Fibroblast of pulmonary artery (primary cell): Measurements from ENCODE around the gene U2AF2.

Experiments used
- DNase-seq: peaks from one replicate; pipeline ENCODE4 v3.0.0-alpha.2; 2010; ENCODE audit warnings: low read depth
- H3K4me3 ChIP-seq: replicated peaks from 2 replicates; pipeline ENCODE4 v1.5.1; 2011; ENCODE audit warnings: low read depth, mild to moderate bottlenecking, control low read depth, low read length, moderate library complexity
- TF ChIP-seq, protein P1 (sequence below): IDR thresholded peaks from 2 replicates; pipeline ENCODE4 v1.5.1; 2011; ENCODE audit warnings: mild to moderate bottlenecking, control low read depth, low read length, inconsistent platforms; ENCODE audit errors: missing control alignments

Gene U2AF2

DNA sequence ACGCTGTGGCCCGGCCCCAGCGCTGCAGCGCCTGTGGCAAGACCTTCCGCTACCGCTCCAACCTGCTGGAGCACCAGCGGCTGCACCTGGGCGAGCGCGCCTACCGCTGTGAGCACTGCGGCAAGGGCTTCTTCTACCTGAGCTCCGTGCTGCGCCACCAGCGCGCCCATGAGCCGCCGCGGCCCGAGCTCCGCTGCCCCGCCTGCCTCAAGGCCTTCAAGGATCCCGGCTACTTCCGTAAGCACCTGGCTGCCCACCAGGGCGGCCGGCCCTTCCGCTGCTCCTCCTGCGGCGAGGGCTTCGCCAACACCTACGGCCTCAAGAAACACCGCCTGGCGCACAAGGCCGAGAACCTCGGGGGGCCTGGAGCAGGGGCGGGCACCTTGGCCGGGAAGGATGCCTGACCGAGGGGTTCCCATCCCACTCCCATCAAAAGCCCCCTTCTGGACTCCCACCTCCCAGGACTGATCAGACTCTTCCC lies 38.4 kb upstream of the U2AF2 start:
- no peak for DNase-seq
- H3K4me3 ChIP-seq: no peak overlapping the region
- TF ChIP-seq, protein P1, sequence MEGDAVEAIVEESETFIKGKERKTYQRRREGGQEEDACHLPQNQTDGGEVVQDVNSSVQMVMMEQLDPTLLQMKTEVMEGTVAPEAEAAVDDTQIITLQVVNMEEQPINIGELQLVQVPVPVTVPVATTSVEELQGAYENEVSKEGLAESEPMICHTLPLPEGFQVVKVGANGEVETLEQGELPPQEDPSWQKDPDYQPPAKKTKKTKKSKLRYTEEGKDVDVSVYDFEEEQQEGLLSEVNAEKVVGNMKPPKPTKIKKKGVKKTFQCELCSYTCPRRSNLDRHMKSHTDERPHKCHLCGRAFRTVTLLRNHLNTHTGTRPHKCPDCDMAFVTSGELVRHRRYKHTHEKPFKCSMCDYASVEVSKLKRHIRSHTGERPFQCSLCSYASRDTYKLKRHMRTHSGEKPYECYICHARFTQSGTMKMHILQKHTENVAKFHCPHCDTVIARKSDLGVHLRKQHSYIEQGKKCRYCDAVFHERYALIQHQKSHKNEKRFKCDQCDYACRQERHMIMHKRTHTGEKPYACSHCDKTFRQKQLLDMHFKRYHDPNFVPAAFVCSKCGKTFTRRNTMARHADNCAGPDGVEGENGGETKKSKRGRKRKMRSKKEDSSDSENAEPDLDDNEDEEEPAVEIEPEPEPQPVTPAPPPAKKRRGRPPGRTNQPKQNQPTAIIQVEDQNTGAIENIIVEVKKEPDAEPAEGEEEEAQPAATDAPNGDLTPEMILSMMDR: no peak

DNA sequence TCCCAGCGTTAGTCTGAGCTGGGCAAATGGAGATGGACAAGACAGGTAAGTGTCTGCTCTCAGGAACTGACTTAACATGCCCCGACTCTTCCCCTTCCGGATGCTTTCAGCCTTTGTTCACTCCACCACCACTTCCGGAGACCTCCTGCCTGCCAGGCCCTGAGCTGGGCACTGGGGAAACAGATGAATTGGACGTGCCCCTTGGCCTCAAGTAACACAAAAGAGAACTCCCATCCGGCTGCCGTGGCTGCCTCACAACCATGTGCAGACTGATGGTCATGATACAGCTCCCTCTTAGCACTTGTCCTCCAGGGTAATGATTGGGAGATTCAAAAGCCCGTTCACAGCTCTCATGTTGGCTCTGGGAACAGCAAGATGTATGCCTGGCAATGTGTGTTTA lies 37.4 kb upstream of the U2AF2 start:
- TF ChIP-seq, protein P1: no peak
- DNase-seq: no peak
- no peak overlapping the region for H3K4me3 ChIP-seq

DNA sequence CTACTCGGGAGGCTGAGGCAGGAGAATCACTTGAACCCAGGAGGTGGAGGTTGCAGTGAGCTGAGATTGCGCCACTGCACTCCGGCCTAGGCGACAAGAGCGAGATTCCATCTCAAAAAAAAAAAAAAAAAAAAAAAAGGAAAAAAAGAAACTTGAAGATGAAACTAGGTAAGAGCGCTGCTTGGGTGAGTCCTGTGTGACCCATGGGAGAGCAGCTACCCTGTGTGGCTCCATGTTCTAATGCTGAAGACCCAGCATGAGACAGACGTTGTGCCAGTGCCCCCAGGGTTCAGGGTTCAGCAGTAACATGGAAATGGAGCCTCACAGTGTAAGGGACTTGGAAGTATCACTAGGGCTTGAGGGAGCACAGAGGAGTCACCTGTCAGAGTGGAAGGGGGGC lies 36.4 kb upstream of the U2AF2 start:
- H3K4me3 ChIP-seq: no peak overlapping the region
- TF ChIP-seq, protein P1: no peak
- no peak for DNase-seq

DNA sequence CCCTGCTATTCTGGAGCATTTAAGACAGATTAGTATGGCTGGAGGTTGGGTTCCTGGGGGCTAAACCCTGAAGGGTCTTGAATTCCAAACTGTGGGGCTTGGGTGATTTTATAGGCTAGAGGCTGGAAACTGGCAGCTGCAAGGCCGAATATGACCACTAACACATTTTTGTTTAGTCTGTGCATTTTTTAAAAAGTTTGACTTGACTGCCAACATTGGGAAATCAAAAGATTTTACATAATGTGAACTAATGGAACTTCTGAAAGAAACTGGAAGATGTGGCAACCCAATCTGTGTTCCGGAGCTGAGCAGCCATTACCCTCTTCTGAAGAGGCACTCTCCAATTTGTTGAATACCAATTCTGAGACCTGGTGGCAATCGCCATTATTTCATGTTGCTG lies 35.5 kb upstream of the U2AF2 start:
- TF ChIP-seq, protein P1: no peak
- DNase-seq: no peak
- H3K4me3 ChIP-seq: no peak overlapping the region

DNA sequence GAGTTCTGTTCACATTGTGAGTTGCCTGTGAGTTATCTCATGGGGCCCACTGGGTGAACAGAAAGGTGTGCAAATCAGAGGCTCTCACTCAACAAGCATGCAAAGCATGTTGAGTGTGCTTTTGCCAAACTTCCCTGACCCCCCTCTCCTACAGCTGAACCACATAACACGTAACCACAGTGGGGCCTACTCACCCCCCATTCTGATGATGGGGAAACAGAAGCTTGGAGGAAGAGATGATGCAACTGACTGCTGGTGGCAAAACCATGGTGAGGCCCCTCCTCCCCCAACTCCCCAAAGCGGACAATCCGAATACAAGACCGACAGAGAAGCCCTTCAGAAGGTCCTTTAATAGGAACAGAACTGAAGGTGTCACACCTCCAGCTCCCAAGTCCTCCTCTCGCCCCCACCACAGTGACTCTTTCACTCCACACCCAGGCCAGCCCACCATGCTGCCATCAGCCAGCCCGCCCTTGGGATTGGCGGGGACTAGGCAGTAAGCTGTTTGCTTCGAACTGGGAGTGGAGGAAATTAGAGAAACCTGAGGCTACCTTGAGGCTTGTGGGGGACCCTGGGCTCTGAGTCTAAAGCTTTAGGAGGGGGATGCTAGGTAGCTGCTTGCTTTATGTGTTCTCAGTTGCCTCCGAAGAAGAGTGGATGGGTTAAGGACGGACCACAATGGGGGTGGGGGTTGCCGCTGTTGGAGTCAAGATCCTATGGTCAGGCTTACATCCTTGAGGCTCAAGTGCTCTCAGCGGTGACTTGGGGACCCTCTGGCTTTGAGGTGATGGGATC lies 34.2 kb upstream of the U2AF2 start:
- DNase-seq: no peak
- TF ChIP-seq, protein P1: no peak
- H3K4me3 ChIP-seq: no peak overlapping the region

DNA sequence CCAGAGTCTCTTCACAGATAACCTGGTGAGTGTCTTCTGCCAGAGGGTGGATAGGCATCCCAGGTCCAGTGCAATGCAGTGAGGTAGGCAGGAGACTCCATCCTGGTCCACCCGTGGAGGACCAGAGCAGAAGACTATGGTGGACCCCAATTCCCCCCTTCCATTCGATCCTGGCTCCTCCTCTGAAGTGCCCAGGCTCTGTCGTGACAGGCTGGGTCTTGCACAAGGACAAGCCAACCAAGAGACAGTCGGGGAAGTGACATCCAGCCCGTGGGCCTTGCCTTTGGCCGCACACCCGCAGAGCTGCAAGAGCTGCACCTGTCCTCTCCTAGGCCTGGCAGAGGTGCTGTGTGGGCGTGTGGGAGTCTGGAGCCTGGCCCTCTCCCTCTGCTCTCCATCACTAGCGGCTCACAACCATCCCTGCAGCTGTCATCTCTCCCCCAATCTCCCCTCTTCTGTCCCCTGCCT lies 33.6 kb upstream of the U2AF2 start:
- H3K4me3 ChIP-seq: no peak overlapping the region

More for the DNA sequence above, 33.6 kb upstream of the U2AF2 start:
- no peak for DNase-seq
- TF ChIP-seq, protein P1: no peak
